PC-9 (cell line): ENCODE results near the gene CYSRT1. TPM values are rescaled to one million over a fixed set of nuclear protein-coding genes. Genes with fewer than 3 reads are reported as not detected.

Experiments used
- BruUV-seq: library from RNA; stranded (reverse); fragments of 400-500 nt; replicated peaks from 2 replicates; lab custom pipeline; 2021; lab: Mats Ljungman, UMichigan
- CTCF ChIA-PET: fragments of 300-600 bp; sonication (Branson Sonifier 250); formaldehyde crosslinking; loops from one replicate; lab custom pipeline; 2022; ENCODE audit warnings: antibody characterized with exemption; lab: Charles Lee
- POLR2A ChIA-PET: fragments of 300-600 bp; sonication (Branson Sonifier 250); formaldehyde crosslinking; loops from one replicate; lab custom pipeline; 2022; ENCODE audit warnings: antibody characterized with exemption; ENCODE audit not compliant: unreplicated experiment; lab: Charles Lee
- DNase-seq, 2 experiments: peaks; one replicate each; pipeline versions ENCODE4 v3.0.0 to v3.0.0-alpha.2; 2015 to 2022; ENCODE audit warnings: mixed read lengths in 1 of 2
- H2AFZ ChIP-seq: fragments of 200-600 bp; sonication (generic); 2 replicates; pipeline ENCODE4 v1.8.1; 2017; ENCODE audit warnings: antibody characterized with exemption
- H3F3A ChIP-seq: fragments of 200-600 bp; sonication (generic); 2 replicates; pipeline ENCODE4 v1.8.1; 2017; ENCODE audit warnings: antibody characterized with exemption, mild to moderate bottlenecking, low read depth; ENCODE audit not compliant: insufficient read depth
- H3K27ac ChIP-seq: fragments of 200-600 bp; sonication (generic); 2 replicates; pipeline ENCODE4 v1.6.1; 2016; ENCODE audit warnings: mixed run types
- H3K27me3 ChIP-seq: fragments of 200-600 bp; sonication (generic); 2 replicates; pipeline ENCODE4 v1.6.1; 2016; ENCODE audit warnings: low read depth, mixed run types; ENCODE audit not compliant: insufficient read depth
- H3K36me3 ChIP-seq: fragments of 200-600 bp; sonication (generic); 2 replicates; pipeline ENCODE4 v1.6.1; 2016; ENCODE audit warnings: low read depth, mixed run types
- H3K4me1 ChIP-seq: fragments of 200-600 bp; sonication (generic); replicated peaks from 2 replicates; pipeline ENCODE4 v1.6.1; 2016; ENCODE audit warnings: mixed run types; ENCODE audit not compliant: insufficient read depth
- H3K4me2 ChIP-seq: fragments of 200-600 bp; sonication (generic); 2 replicates; pipeline ENCODE4 v1.6.1; 2017; ENCODE audit warnings: mixed run types
- H3K4me3 ChIP-seq: fragments of 200-600 bp; sonication (generic); 2 replicates; pipeline ENCODE4 v1.6.1; 2016; ENCODE audit warnings: mixed run types
- H3K79me2 ChIP-seq: fragments of 200-600 bp; sonication (generic); 2 replicates; pipeline ENCODE4 v1.6.1; 2017; ENCODE audit warnings: low read depth, mixed run types
- H3K9me2 ChIP-seq: fragments of 200-600 bp; sonication (generic); 2 replicates; pipeline ENCODE4 v1.8.1; 2017; ENCODE audit warnings: mild to moderate bottlenecking; ENCODE audit not compliant: insufficient read depth
- H3K9me3 ChIP-seq: fragments of 200-600 bp; sonication (generic); 2 replicates; pipeline ENCODE4 v1.8.1; 2016; ENCODE audit warnings: low read depth; ENCODE audit not compliant: insufficient read depth
- H4K20me1 ChIP-seq: fragments of 200-600 bp; sonication (generic); 2 replicates; pipeline ENCODE4 v1.8.1; 2017; ENCODE audit not compliant: insufficient read depth
- EZH2 ChIP-seq: fragments of 200-600 bp; sonication (generic); IDR thresholded peaks from 2 replicates; pipeline ENCODE4 v1.8.0; 2017; ENCODE audit warnings: antibody characterized with exemption, low read depth
- intact Hi-C: fragments of 100-400 bp; cut with micrococcal nuclease; formaldehyde crosslinking; loops from one replicate; pipeline ENCODE4 v1.10.0; 2022; ENCODE audit not compliant: unreplicated experiment
- total RNA-seq: library from RNA; stranded (reverse); gene quantifications from 2 replicates; pipeline ENCODE4 v1.2.3, GENCODE V29; 2021
- TF ChIP-seq, protein P1 (sequence below): fragments of 200-600 bp; sonication (generic); conservative IDR thresholded peaks from 2 replicates; pipeline ENCODE4 v1.6.1; 2017; ENCODE audit warnings: mixed run types, antibody characterized with exemption, mild to moderate bottlenecking, moderate library complexity

CYSRT1 gene
- total RNA-seq, 1 experiment from 2014 or later = 15.2 TPM

- Histone ChIP-seq H3K4me2 (no peak overlapping the region), H3K36me3 (peaks cover 21% of the 10 kb centered on the region; the same call in 1 of the 2 replicates), H3K9me2 (no peaks in the 10 kb centered on the region), H3K9me3 (no peaks in the 10 kb centered on the region), H3F3A (peaks cover 42% of the 10 kb centered on the region), H3K4me3 (no peak overlapping the region), H2AFZ (no peak overlapping the region), H3K27me3 (no peaks in the 10 kb centered on the region), H3K79me2 (peaks cover 29% of the 10 kb centered on the region), H3K4me1 (peaks cover 15% of the 10 kb centered on the region), H4K20me1 (peaks cover 29% of the 10 kb centered on the region), H3K27ac (no peak overlapping the region)
- DNase-seq = no peak
- TF ChIP-seq, protein P1, sequence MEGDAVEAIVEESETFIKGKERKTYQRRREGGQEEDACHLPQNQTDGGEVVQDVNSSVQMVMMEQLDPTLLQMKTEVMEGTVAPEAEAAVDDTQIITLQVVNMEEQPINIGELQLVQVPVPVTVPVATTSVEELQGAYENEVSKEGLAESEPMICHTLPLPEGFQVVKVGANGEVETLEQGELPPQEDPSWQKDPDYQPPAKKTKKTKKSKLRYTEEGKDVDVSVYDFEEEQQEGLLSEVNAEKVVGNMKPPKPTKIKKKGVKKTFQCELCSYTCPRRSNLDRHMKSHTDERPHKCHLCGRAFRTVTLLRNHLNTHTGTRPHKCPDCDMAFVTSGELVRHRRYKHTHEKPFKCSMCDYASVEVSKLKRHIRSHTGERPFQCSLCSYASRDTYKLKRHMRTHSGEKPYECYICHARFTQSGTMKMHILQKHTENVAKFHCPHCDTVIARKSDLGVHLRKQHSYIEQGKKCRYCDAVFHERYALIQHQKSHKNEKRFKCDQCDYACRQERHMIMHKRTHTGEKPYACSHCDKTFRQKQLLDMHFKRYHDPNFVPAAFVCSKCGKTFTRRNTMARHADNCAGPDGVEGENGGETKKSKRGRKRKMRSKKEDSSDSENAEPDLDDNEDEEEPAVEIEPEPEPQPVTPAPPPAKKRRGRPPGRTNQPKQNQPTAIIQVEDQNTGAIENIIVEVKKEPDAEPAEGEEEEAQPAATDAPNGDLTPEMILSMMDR = no peak
- no peak for TF ChIP-seq EZH2
- CTCF ChIA-PET = no interaction called here
- POLR2A ChIA-PET = interaction anchor here (1.1 kb wide), 1 partner anchor 10 kb away, joined by 5 read pairs; no protein-coding TSS in a partner anchor
- intact Hi-C loops = loop anchor here (5.0 kb wide), 2 partner anchors 368 to 452 kb away; partner anchors contain the start of gene TMEM141
- BruUV-seq = no TSS peak
Measured at GRCh38 chr9:137244486-137245449, 19.8 kb downstream of the CYSRT1 start.

- Histone ChIP-seq H3K4me3 (no peak overlapping the region), H4K20me1 (peaks cover 29% of the 10 kb centered on the region), H3K9me3 (no peaks in the 10 kb centered on the region), H3K4me2 (no peak overlapping the region), H3K27me3 (no peaks in the 10 kb centered on the region), H3K9me2 (no peaks in the 10 kb centered on the region), H3F3A (peaks cover 35% of the 10 kb centered on the region), H3K36me3 (peaks cover 21% of the 10 kb centered on the region; the same call in 1 of the 2 replicates), H3K27ac (no peak overlapping the region), H3K4me1 (peaks cover 15% of the 10 kb centered on the region), H3K79me2 (peaks cover 26% of the 10 kb centered on the region), H2AFZ (no peak overlapping the region)
- intact Hi-C loops = no loop called here
- POLR2A ChIA-PET = interaction anchor here (0.6 to 0.7 kb wide), 2 partner anchors 229 to 301 kb away, joined by 5 to 9 read pairs; partner anchors contain the start of gene FBXW5
- no TSS peak for BruUV-seq
- TF ChIP-seq EZH2 = no peak
- TF ChIP-seq, protein P1 = no peak
- no peak for DNase-seq
- CTCF ChIA-PET = no interaction called here
Measured at GRCh38 chr9:137245450-137246421, 20.8 kb downstream of the CYSRT1 start.
